HCEC 1CT (cell line): ENCODE data around the gene COX7A1.
"Not testable (repeated sequence)": the region's sequence is repeated elsewhere in the genome, so short reads cannot be mapped to it uniquely, and the experiment has no call there.

ENCODE experiments used
- DNase-seq: peaks from one replicate; pipeline ENCODE4 v3.0.0-alpha.2; 2017

COX7A1 gene

GRCh38 chr19:36141039-36141927, 11.0 kb downstream of the COX7A1 start:
- peak; percentile 76 for DNase-seq

GRCh38 chr19:36140304-36141038, 11.8 kb downstream of the COX7A1 start:
- peak; percentile 16 for DNase-seq

DNA sequence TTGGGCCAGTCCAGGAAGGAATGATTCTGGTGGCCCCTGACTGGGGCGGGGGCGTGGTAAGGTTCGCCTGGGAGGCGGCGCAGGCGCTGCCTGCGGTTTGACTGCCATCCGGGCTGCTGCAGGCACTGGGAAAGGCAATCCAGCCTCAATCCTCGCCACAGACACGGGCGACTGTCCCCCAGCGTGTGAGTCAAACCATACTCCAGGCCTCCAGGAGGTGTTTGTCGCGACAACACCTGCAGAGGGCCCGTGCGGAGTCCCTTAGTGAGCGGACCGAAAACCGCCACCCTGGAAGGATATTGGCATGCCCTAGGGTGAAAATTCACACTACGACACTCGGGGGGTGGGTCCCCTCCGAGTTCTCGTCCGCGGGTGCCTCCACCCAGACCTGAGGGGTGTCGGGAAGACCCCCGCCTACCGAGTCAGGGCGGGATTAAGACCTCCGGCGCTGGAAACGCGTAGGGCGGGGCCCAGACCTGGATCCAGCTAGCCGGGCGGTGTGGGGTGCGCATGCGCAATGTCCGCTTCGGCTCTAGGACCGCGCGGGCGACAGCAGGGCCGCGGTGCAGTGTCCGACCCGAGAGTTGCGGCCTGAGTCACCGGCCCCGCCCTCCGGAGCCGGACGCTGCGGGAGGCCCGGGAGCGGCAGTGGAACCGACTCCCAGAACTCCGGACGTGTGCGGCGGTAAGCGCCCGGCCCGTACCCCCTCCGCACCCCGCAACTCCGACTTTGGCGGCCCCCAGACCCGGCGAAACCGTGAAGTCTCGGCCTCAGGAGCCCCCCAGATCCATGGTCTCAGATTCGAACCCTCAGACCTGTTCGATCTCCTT, 12.6 kb downstream of the COX7A1 start, which contains the start of gene CAPNS1:
Gene CAPNS1, plus strand, starts transcription at position 594 of the 831 bp plus-strand sequence. CDS start 946 bp downstream, outside the sequence.
- peak; percentile 95 for DNase-seq

DNA sequence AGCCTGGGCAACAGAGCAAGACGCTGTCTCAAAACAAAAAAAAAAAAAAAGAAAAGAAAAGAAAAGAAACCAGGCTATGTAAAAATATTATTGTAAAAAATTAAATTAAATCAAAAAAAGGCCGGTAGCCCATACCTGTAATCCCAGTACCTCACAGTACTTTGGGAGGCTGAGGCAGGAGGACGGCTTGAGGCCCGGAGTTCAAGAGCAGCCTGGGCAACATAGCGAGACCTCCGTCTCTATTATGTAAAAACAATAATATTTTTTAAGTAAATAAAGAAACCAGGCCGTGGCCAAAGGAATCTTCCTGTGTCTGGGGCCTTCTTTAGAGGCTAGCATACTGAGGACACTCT, 13.2 kb downstream of the COX7A1 start:
- DNase-seq: no peak

DNA sequence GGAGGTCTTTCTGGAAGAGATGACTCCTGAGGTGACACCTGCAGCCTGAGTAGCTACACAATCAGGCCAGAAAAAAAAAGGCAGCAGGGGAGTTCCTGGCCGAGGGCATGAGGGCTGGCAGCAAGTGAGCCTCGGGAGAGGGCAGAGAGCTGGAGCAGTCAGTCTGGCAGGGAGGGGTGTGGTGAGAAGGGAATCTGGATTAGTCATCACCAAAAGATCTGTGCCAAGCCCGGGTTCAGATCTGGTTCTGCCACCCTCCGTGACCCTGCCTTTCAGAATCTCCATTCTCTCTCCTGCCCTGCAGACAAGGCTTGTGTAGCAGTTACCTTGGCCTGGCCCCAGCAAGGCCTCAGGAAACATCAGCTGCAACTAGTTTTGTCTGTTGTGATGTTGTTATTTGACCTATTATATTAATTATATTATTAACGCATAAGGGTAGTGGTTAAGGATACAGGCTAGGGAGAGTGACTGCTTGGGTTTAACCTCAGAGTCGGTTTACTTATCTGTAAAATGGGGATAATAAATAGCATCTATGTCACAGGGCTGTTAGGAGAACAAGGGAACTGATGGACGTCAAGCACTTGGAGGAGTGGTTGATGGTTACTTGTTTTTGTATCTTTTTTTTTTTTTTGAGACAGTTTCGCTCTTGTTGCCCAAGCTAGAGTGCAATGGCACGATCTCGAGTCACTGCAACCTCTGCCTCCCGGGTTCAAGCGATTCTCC, 15.1 kb downstream of the COX7A1 start:
- peak; percentile 50 for DNase-seq

GRCh38 chr19:36134867-36135266, 17.4 kb downstream of the COX7A1 start:
- DNase-seq: not testable (repeated sequence)

DNA sequence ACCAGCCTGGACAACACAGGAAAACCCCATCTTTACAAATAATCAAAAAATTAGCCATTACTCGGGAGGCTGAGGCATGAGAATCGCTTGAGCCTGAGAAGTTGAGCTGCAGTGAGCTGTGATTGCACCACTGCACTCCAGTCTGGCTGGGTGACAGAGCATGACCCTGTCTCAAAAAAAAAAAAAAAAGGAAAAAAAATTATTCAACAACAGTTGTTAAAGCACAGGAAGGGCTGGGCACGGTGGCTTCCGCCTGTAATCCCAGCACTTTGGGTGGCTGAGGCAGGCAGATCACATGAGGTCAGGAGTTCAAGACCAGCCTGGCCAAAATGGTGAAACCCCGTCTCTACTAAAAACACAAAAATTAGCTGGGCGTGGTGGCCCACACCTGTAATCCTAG, 21.0 kb downstream of the COX7A1 start:
- DNase-seq: not testable (repeated sequence)

- no peak for DNase-seq
Measured at GRCh38 chr19:36128392-36128736, 23.9 kb downstream of the COX7A1 start.

DNA sequence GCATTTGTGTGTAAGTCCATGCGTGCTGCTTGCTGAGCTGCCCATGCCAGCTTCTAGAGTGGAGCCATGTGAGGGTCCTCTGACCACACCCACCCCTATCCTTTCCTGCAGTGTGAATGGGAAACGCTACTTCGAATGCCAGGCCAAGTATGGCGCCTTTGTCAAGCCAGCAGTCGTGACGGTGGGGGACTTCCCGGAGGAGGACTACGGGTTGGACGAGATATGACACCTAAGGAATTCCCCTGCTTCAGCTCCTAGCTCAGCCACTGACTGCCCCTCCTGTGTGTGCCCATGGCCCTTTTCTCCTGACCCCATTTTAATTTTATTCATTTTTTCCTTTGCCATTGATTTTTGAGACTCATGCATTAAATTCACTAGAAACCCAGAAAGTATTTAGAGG, 26.7 kb downstream of the COX7A1 start:
- no peak for DNase-seq

GRCh38 chr19:36121486-36122124, 30.6 kb downstream of the COX7A1 start:
- DNase-seq: no peak

DNA sequence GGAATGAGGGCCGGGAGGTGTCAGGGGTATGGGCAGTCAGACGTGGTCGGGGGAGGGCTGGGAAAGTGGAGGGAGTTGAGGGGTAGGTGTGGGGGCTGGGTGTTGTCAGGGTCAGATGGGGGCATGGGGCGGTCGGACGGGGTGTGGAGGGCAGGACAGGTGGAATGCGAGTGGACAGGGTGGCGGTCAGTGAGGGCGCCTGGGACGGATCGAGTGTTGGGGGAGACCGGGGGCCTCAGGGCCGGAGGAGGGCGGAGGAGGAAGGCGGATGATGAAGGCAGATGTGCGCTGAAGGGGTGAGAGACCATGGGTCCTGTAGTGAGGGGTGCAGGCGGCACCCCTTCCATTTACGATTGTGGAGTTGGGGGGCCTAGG, 31.3 kb downstream of the COX7A1 start:
- no peak for DNase-seq

DNA sequence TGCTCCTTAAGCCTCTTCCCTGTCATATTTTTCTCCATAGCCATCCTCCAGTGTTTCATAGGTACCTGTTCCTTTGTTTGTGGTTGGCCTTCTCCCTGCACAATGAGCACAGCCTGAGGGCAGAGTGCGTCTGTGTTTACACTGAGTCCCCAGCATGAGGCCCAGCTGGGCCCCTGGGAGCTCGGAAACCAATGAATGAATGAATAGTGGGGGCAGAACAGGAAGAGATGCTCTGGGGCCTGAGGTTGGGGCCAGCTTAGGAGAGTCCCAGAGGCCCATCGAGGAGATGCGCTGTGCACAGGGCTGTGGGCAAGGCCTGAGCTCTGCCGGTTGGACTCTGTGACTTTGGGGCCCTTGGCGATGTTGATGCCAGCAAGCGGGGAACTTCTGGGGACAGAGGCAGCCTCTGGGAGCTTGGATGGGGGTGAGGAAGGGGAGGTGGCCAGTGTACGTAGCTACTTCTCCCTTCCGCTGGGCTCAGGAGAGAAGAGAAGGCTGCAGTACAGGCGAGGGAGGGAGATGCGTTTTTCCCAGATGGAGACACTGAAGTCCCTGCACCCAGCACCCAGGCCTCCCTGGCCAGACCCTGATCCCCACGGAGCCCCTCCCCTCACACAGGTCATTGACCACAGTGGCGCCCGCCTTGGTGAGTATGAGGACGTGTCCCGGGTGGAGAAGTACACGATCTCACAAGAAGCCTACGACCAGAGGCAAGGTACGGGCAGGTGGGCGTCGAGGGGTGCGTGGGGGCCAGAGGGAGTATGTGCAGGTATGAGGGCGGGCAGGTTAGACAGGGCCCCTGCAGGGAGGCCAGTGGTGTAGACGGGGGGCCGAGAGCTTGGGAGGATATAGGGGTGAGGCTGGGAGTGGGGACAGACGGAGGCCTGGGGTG, 31.9 kb downstream of the COX7A1 start:
- no peak for DNase-seq

DNA sequence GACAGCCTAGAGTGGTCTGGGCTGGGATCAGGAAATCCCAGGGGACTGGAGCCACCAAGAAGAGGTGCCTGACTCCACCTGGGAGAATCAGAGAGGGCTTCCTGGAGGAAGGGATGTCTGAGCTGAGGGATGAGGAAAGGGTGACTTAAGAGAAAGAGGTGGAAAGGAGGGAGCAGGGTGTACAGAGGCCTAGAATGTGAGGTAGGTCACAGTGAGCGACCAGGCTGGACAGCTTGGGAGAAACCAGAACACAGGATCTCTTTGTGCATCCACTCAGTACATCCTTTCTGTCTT, 36.0 kb downstream of the COX7A1 start:
- DNase-seq: no peak

GRCh38 chr19:36115453-36116343, 36.5 kb downstream of the COX7A1 start, which contains the start of gene TBCB:
Gene TBCB (plus strand): TSS chr19:36115468. CDS start chr19:36115561, 93 bp downstream.
- no peak for DNase-seq

- DNase-seq: peak; percentile 100
Measured at GRCh38 chr19:36114721-36115452, 37.4 kb downstream of the COX7A1 start, which contains the start of gene POLR2I. Gene POLR2I (minus strand): TSS chr19:36114875. CDS start chr19:36114856, 19 bp downstream.

DNA sequence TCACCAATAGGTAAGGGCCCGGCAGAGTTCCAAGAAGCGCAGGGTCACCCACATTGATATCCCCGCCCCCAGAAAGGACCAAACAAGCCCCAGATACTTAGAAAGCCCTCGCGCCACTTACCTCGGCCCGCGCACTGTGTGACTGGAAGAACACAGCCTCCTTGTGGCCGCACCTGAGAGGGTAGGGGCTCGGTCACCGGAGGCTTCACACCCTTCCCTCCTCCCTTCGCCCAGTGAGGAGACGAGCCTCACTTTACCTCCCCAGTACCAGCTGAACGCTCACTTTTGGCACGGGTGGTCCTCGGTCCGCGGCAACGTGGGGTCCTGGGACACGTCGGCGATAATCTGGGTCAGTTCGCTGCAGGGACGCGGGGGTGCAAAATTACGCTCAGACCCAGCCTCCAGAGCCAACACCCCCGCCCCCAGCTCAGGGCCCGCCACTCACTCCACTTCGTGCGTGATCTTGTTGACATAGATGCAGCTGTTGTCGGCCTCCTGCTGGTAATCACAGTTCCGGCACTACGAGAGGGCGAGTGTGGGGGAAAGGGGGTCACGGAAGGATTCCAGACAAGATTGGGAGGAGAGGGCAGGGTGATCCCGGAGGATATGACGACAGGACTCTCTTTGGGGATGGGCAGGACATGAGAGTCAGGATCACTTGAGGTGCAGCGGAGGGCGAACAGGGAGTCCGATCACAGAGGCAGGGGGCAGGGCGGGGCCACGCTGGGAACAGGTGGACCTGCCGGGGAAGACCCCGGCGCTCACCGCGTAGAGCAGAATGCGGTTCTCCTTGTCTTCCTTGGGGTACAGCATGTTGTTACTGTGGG, 38.1 kb downstream of the COX7A1 start:
- DNase-seq: peak; percentile 46

DNA sequence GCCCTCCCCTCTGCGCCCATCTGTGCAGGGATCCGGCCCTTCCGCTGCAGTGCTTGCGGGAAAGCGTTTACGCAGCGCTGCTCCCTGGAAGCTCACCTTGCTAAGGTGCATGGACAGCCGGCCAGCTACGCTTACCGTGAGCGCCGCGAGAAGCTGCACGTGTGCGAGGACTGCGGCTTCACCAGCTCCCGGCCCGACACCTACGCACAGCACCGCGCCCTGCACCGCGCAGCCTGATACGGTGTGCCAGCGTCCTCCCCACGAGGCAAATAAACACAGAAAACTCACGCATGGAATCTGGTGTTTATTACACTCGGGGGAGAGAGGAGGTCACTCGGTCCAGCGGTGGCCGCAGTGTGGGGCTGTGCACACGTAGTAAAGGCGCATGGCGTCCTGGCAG, 38.8 kb downstream of the COX7A1 start:
- no peak for DNase-seq

- no peak for DNase-seq
Measured at GRCh38 chr19:36112678-36113077, 39.6 kb downstream of the COX7A1 start.
